Measurements from ENCODE around the gene LITAF. TPM values are rescaled to one million over a fixed set of nuclear protein-coding genes. Genes with fewer than 3 reads are reported as not detected.

LITAF gene
- total and polyA plus RNA-seq, 2 of the 4 experiments (the other 2 are of a cell fraction) = 113 to 206 TPM

DNA sequence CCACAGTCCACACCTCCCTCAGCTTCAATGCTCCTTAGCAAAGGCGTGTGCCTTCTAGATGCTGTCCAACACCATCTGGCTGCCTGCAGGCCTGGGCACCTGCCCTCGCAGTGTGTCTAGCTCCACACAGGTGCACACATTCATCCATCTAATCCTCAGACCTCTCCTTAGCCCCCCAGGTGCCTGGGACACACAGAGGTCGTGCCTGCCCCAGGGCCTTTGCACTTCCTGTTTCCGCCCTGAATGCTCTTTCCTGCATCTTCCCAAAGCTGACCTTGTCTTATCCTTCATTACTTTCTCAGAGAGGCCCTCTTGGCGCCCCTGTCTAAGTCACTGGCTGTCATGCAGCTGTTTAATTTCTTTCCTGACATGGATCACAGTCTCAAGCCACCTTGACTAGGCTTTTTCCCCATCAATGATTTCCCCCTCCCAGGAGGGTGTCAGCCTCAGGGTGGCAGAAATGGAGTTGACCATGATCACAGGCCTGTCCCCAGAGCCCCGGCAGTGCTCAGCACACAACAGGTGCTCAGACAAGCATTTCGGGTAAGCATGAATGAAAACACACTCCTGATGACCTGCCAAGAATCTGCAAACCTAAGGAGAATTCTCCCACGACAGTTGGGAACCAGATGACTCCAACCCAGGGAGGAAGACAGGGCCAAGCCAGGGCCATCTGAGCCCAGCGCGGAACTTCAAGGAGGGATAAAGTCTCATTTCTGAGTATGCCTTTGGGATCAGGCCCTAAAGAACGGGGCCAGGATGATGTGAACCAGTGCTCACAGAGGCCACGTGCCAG lies 76.3 kb downstream of the LITAF start:
- Histone ChIP-seq H4K91ac (ENCODE audit: insufficient read depth, low read depth, low read length) (no peak overlapping the region), H3K4me3 (ENCODE audit: insufficient read depth, low read depth, low read length) (no peak overlapping the region), H2BK120ac (ENCODE audit: low read depth, low read length) (no peak overlapping the region), H3K36me3 (ENCODE audit: control insufficient read depth, insufficient read depth, low read length) (no peaks in the 10 kb centered on the region), H3K27ac (ENCODE audit: insufficient read depth, low read length) (no peak overlapping the region), H2BK15ac (ENCODE audit: low read depth, low read length) (no peak overlapping the region), H3K14ac (replicated peaks; ENCODE audit: low read depth, low read length) (no peak overlapping the region), H3K56ac (ENCODE audit: extremely low read depth, insufficient read depth, low read length) (no peak overlapping the region), H3K18ac (ENCODE audit: low read depth, low read length) (no peak overlapping the region), H2AK5ac (ENCODE audit: low read depth, low read length) (no peak overlapping the region), H3K9me1 (ENCODE audit: insufficient read depth, low read length) (no peaks in the 10 kb centered on the region; the same call in 1 of the 2 replicates), H2AK9ac (replicated peaks; ENCODE audit: low read depth, low read length, poor library complexity) (no peak overlapping the region), H3K9me3 (ENCODE audit: control insufficient read depth, insufficient read depth, low read length) (no peaks in the 10 kb centered on the region), H3K4ac (ENCODE audit: low read depth, low read length) (no peak overlapping the region), H2AFZ (replicated peaks; ENCODE audit: low read length, poor library complexity) (no peak overlapping the region), H3K9ac (ENCODE audit: low read depth, low read length) (no peak overlapping the region), H2BK20ac (ENCODE audit: low read depth, low read length) (no peak overlapping the region), H4K20me1 (ENCODE audit: insufficient read depth, low read length) (no peaks in the 10 kb centered on the region), H3K4me1 (ENCODE audit: control insufficient read depth, insufficient read depth, low read length) (no peaks in the 10 kb centered on the region), H4K8ac (ENCODE audit: low read depth in 2 of 2, low read length in 2 of 2) (no peak overlapping the region), H3K4me2 (ENCODE audit: low read depth, low read length) (no peak overlapping the region), H3K79me1 (ENCODE audit: low read depth in 1 of 2, low read length in 2 of 2) (no peaks in the 10 kb centered on the region), H3K23ac (ENCODE audit: low read depth, low read length) (no peak overlapping the region), H3K27me3 (ENCODE audit: control insufficient read depth, insufficient read depth, low read length) (peaks cover 2% of the 10 kb centered on the region), H2BK5ac (ENCODE audit: low read depth, low read length, poor library complexity, severe bottlenecking) (no peak overlapping the region), H4K5ac (ENCODE audit: low read depth, low read length) (no peak overlapping the region)
- DNase-seq = no peak
- ChIA-PET POLR2A (ENCODE audit: unreplicated experiment) (interaction anchor here (0.6 kb wide), 1 partner anchor 229 kb away, joined by 4 read pairs; no protein-coding TSS in a partner anchor), CTCF (no interaction called here)
- ATAC-seq (ENCODE audit: low read depth) = no peak
- in situ Hi-C loops (cut with MboI; ENCODE audit: low sequenced_read_pairs) = no loop called here
- dilution Hi-C loops (cut with HindIII; ENCODE audit: low sequenced_read_pairs, unreplicated experiment) = no loop called here
- BruUV-seq (replicated peaks) = no TSS peak
- TF ChIP-seq, protein P1, sequence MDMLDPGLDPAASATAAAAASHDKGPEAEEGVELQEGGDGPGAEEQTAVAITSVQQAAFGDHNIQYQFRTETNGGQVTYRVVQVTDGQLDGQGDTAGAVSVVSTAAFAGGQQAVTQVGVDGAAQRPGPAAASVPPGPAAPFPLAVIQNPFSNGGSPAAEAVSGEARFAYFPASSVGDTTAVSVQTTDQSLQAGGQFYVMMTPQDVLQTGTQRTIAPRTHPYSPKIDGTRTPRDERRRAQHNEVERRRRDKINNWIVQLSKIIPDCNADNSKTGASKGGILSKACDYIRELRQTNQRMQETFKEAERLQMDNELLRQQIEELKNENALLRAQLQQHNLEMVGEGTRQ (IDR thresholded peaks at IDR 0.05; ENCODE audit: low read depth, low read length) = no peak
- TF ChIP-seq, protein P2, sequence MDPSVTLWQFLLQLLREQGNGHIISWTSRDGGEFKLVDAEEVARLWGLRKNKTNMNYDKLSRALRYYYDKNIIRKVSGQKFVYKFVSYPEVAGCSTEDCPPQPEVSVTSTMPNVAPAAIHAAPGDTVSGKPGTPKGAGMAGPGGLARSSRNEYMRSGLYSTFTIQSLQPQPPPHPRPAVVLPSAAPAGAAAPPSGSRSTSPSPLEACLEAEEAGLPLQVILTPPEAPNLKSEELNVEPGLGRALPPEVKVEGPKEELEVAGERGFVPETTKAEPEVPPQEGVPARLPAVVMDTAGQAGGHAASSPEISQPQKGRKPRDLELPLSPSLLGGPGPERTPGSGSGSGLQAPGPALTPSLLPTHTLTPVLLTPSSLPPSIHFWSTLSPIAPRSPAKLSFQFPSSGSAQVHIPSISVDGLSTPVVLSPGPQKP (IDR thresholded peaks at IDR 0.05; ENCODE audit: borderline replicate concordance, low read depth, low read length) = no peak
- TF ChIP-seq NFE2L2 (IDR thresholded peaks at IDR 0.05; ENCODE audit: low read depth, low read length) = no peak
- no peak for TF ChIP-seq MAFK (IDR thresholded peaks at IDR 0.05; ENCODE audit: low read depth, low read length)
- no peak for TF ChIP-seq POLR2A (IDR thresholded peaks at IDR 0.05; ENCODE audit: low read depth, low read length)
- TF ChIP-seq, protein P3, sequence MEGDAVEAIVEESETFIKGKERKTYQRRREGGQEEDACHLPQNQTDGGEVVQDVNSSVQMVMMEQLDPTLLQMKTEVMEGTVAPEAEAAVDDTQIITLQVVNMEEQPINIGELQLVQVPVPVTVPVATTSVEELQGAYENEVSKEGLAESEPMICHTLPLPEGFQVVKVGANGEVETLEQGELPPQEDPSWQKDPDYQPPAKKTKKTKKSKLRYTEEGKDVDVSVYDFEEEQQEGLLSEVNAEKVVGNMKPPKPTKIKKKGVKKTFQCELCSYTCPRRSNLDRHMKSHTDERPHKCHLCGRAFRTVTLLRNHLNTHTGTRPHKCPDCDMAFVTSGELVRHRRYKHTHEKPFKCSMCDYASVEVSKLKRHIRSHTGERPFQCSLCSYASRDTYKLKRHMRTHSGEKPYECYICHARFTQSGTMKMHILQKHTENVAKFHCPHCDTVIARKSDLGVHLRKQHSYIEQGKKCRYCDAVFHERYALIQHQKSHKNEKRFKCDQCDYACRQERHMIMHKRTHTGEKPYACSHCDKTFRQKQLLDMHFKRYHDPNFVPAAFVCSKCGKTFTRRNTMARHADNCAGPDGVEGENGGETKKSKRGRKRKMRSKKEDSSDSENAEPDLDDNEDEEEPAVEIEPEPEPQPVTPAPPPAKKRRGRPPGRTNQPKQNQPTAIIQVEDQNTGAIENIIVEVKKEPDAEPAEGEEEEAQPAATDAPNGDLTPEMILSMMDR (conservative IDR thresholded peaks at IDR 0.05; ENCODE audit: low read depth, low read length) = no peak
- no peak for TF ChIP-seq MXI1 (IDR thresholded peaks at IDR 0.05; ENCODE audit: borderline replicate concordance, low read depth, low read length)
- TF ChIP-seq CHD1 (IDR thresholded peaks at IDR 0.05; ENCODE audit: low read depth, low read length) = no peak
- no peak for TF ChIP-seq RAD21 (IDR thresholded peaks at IDR 0.05; ENCODE audit: low read length)
- no peak for TF ChIP-seq RFX5 (IDR thresholded peaks at IDR 0.05; ENCODE audit: low read depth, low read length)
- no peak for TF ChIP-seq BHLHE40 (IDR thresholded peaks at IDR 0.05; ENCODE audit: low read depth, low read length)
- no peak for TF ChIP-seq RCOR1 (IDR thresholded peaks at IDR 0.05; ENCODE audit: insufficient replicate concordance, low read length)
- no peak for TF ChIP-seq FOS (IDR thresholded peaks at IDR 0.05; ENCODE audit: low read depth, low read length)
- TF ChIP-seq MAZ (IDR thresholded peaks at IDR 0.05; ENCODE audit: borderline replicate concordance, low read depth, low read length) = no peak
- intact Hi-C loops (cut with micrococcal nuclease) = no loop called here
- WGBS, 2 experiments (ENCODE audit: extremely low coverage in 2 of 2, insufficient read length in 1 of 2) = 75% methylated on average over 7 of the region's 12 CpGs; no CpG with 5 or more reads in 1 of the 2 experiments
